Heart right ventricle (tissue), 16 donors: Measurements from ENCODE around the gene HELT. TPM values are rescaled to one million over a fixed set of nuclear protein-coding genes. Genes with fewer than 3 reads are reported as not detected.
A peak's percentile ranks its signal among the peaks of the same experiment; 100 is the strongest.
"Not testable (repeated sequence)": the region's sequence is repeated elsewhere in the genome, so short reads cannot be mapped to it uniquely, and the experiment has no call there.

Experiments
- ATAC-seq, 8 donors: fragments of 200-7000 bp; cut with Tn5 transposase; one replicate each; pipeline ENCODE4 v1.9.1; 2020; ENCODE audit warnings: mild to moderate bottlenecking in 8 of 8, moderate library complexity in 8 of 8, moderate number of reproducible peaks in 1 of 8
- DNase-seq, 2 donors: peaks; one replicate each; pipeline ENCODE4 v3.0.0-alpha.2; 2020
- H3K27ac ChIP-seq, 10 donors: fragments of 200-600 bp; sonication (generic) in 2 of 10; one replicate each; pipeline versions ENCODE4 v1.5.0 to v1.8.0; 2020 to 2022; ENCODE audit warnings: mild to moderate bottlenecking in 3 of 10
- H3K27me3 ChIP-seq, 7 donors: fragments of 200-600 bp; one replicate each; pipeline ENCODE4 v1.8.0; 2021 to 2022; ENCODE audit warnings: mild to moderate bottlenecking in 2 of 7
- H3K36me3 ChIP-seq, 9 donors: fragments of 200-600 bp; sonication (generic) in 1 of 9; one replicate each; pipeline versions ENCODE4 v1.5.0 to v1.8.0; 2020 to 2022; ENCODE audit warnings: mild to moderate bottlenecking in 2 of 9
- H3K4me1 ChIP-seq, 9 donors: fragments of 200-600 bp; sonication (generic) in 1 of 9; one replicate each; pipeline versions ENCODE4 v1.5.0 to v1.8.0; 2020 to 2022; ENCODE audit warnings: mild to moderate bottlenecking in 4 of 9
- H3K4me3 ChIP-seq, 10 donors: fragments of 200-600 bp; sonication (generic) in 2 of 10; one replicate each; pipeline versions ENCODE4 v1.5.0 to v1.8.0; 2020 to 2022; ENCODE audit warnings: mild to moderate bottlenecking in 7 of 10, moderate library complexity in 2 of 10
- H3K9me3 ChIP-seq, 11 donors: fragments of 200-600 bp in 10 of 11; sonication (generic) in 2 of 11; one replicate each; pipeline versions ENCODE4 v1.5.0 to v1.8.0; 2013 to 2022; ENCODE audit warnings: mild to moderate bottlenecking in 2 of 11, control low read depth in 1 of 11, moderate library complexity in 1 of 11
- WGBS, 2 donors: extraction: QIAGEN DNeasy Blood & Tissue Kit; methylation state at CpG; one replicate each; pipeline ENCODE4 v1.1.7; 2013; ENCODE audit warnings: inconsistent platforms in 1 of 2; 5-methylcytosine and 5-hydroxymethylcytosine counted together
- intact Hi-C, 10 donors: fragments of 100-400 bp; cut with DNase I; formaldehyde crosslinking; loops; one replicate each; pipeline versions ENCODE4 v1.11.1 to v1.14.2; 2022
- polyA plus RNA-seq, 2 donors: library from polyadenylated mRNA; stranded (reverse); fragments of 200-250 nt; gene quantifications; one replicate each; pipeline ENCODE4 v1.2.3, GENCODE V29; 2013
- total RNA-seq, 10 donors: library from RNA; stranded (reverse); fragmentation: NEBNext Ultra II Directional in 3 of 10; extraction: Animal tissue kit (Norgen Biotek cat#: 25700) in 3 of 10; gene quantifications; one replicate each; pipeline versions ENCODE4 v1.2.1 to v1.2.4, GENCODE V29; 2021 to 2023
- TF ChIP-seq, protein P1 (sequence below), 9 donors: fragments of 200-600 bp; sonication (generic) in 2 of 9; IDR thresholded peaks; one replicate each; pipeline versions ENCODE4 v1.5.0 to v1.8.0; 2021 to 2022; ENCODE audit warnings: antibody characterized with exemption in 9 of 9, mild to moderate bottlenecking in 5 of 9, moderate library complexity in 1 of 9
- donor health status: Arrhythmogenic right ventricular cardiomyopathy.
- donor health status: ischemic (EF 13 %, LVEDD 7.1; RV severe dilation, severe dysfunction).
- donor health status: healthy with polysubstance abuse.
- donor health status: DM: no; HTN: yes; CAD: no.
- donor health status: DM: no; HTN: no; CAD: no.
- donor health status: ischemic (EF 25% LVEDD 6.9; RV normal size, moderate dysfunction).
- donor health status: ischemic (EF 25% LVEDD 5.7; RV mildly dilated, moderate dysfunction).
- donor health status: healthy.
- donor health status: DM: yes; HTN: yes; CAD: no.
- donor health status: Ischemic cardiomyopathy.
- donor health status: ischemic (EF 35%, LVEDD 5.7; RV mildly dilated, moderate dysfunction).
- donor health status: nonischemic (EF 11% LVEDD 7.7; RV severe dilation, severe dysfunction).
- donor health status: DM: yes; HTN: yes; CAD: no.
- donor health status: PGD.
- donor health status: ischemic (EF 29% LVEDD 5.4; RV normal size, mild dysfunction).
- donor health status: nonischemic (EF 23%, LVEDD 6.1; RV moderate dilation, normal function).

HELT gene
- total and polyA plus RNA-seq, 12 donors = not detected

DNA sequence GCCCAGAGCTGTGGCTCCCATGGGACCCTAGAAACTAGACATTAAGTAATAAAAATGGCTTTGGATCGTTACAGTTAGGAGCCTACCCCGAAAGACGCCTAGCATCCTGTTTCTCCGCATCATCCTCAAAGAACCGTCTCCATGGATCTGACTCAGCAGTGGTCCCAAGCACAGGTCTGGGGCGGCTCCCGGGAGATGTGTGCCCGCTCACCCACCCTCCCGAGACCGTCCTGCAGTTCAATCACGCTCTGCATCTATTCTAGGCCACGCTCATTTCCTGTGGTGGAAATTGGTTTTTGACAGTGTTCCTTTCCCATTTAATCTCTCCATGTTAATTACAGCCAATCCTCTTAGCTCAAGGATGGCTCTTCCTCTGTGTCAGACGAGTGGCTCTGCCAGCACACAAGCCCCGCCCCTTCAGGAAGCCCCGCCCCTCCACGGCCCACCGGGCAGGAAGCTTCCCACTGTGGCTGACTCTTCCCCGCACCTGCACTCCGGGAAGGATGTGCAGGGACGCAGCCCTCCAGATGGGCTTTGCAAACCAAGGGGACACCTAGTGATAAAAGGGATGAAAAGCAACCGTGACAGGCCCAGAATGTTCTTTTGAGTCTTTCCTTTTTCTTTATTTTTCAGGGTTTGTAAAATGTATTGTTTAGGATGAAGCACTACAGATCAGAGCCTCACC, 34.5 kb upstream of the HELT start:
- Histone ChIP-seq H3K4me1 (peaks cover 3 to 21% (median 17%) of the 10 kb centered on the region in 9 donors), H3K4me3 (peak overlapping the region in 2 of 10 donors; percentile 9 to 14), H3K9me3 (no peaks in the 10 kb centered on the region), H3K36me3 (no peaks in the 10 kb centered on the region), H3K27ac (no peak overlapping the region), H3K27me3 (no peaks in the 10 kb centered on the region)
- TF ChIP-seq, protein P1, sequence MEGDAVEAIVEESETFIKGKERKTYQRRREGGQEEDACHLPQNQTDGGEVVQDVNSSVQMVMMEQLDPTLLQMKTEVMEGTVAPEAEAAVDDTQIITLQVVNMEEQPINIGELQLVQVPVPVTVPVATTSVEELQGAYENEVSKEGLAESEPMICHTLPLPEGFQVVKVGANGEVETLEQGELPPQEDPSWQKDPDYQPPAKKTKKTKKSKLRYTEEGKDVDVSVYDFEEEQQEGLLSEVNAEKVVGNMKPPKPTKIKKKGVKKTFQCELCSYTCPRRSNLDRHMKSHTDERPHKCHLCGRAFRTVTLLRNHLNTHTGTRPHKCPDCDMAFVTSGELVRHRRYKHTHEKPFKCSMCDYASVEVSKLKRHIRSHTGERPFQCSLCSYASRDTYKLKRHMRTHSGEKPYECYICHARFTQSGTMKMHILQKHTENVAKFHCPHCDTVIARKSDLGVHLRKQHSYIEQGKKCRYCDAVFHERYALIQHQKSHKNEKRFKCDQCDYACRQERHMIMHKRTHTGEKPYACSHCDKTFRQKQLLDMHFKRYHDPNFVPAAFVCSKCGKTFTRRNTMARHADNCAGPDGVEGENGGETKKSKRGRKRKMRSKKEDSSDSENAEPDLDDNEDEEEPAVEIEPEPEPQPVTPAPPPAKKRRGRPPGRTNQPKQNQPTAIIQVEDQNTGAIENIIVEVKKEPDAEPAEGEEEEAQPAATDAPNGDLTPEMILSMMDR (IDR thresholded peaks at IDR 0.05) = peak in 8 of 9 donors; percentile 12 to 68 (median 52)
- DNase-seq = peak; percentile 48 to 69
- intact Hi-C loops = loop anchor here in 8 of 10 donors (2.0 to 5.0 kb wide), 4 partner anchors 232 to 239 kb away; no protein-coding TSS in a partner anchor
- ATAC-seq = peak; percentile 58 to 78 (median 72)
- WGBS, 2 donors = 29 to 35% methylated on average over 21 of the region's 21 CpGs

DNA sequence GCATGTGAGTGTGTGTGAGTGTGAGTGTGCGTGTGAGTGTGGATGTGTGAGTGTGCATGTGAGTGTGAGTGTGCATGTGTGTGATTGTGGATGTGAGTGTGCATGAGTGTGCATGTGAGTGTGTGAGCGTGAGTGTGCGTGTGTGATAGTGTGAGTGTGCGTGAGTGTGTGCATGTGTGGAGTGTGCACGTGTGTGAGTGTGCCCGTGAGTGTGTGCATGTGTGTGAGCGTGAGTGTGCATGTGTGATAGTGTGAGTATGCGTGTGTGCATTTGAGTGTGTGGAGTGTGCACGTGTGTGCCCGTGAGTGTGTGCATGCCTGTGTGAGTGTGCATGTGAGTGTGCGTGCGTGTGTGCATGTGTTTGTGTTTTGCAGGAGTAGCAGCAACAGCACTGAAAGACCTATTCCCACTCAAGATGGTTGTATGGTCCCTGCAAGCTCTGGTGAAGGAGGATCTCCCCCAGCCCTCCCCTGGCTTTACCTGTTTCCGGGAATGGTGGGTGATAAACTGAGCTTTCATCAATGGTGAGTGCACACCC, 30.7 kb upstream of the HELT start:
- intact Hi-C loops = no loop called here
- peaks cover 3 to 11% (median 7%) of the 10 kb centered on the region in 9 donors for H3K4me1 ChIP-seq
- DNase-seq (no peak), ATAC-seq (no peak)
- H3K4me3 ChIP-seq = no peak overlapping the region
- H3K36me3 ChIP-seq = no peaks in the 10 kb centered on the region
- TF ChIP-seq, protein P1 (IDR thresholded peaks at IDR 0.05) = no peak
- no peaks in the 10 kb centered on the region for H3K9me3 ChIP-seq
- H3K27me3 ChIP-seq = peaks cover 0 to 8% (median 4%) of the 10 kb centered on the region in 7 donors
- 90 to 94% methylated on average over 13 of the region's 13 CpGs for WGBS, 2 donors
- H3K27ac ChIP-seq = no peak overlapping the region

DNA sequence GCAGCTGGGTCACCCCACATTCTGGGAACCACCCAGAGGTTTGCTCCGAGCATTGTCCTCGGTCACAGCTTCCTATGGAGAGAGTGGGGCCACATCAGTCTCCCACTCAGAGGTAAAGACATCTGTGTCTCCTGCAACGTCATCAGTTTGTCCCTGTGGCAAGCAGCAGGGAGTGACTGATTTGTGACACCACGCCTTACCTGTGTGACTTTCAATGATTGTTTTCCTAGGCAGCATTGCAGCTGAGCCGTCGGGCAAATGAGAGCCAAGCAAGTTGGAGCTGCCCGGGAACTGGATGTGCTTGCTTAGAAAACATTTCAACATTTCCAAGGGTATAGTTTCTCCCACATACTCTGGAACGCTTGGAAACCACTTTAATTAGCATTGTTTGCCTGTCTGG, 29.7 kb upstream of the HELT start:
- H3K36me3 ChIP-seq = no peaks in the 10 kb centered on the region
- no peaks in the 10 kb centered on the region for H3K9me3 ChIP-seq
- H3K4me1 ChIP-seq = peaks cover 0 to 5% (median 4%) of the 10 kb centered on the region in 9 donors
- H3K27ac ChIP-seq = no peak overlapping the region
- no peak overlapping the region for H3K4me3 ChIP-seq
- TF ChIP-seq, protein P1 (IDR thresholded peaks at IDR 0.05) = no peak
- DNase-seq (no peak), ATAC-seq (no peak)
- intact Hi-C loops = no loop called here
- 81 to 89% methylated on average over 8 of the region's 8 CpGs for WGBS, 2 donors
- H3K27me3 ChIP-seq = peaks cover 0 to 10% (median 5%) of the 10 kb centered on the region in 7 donors

DNA sequence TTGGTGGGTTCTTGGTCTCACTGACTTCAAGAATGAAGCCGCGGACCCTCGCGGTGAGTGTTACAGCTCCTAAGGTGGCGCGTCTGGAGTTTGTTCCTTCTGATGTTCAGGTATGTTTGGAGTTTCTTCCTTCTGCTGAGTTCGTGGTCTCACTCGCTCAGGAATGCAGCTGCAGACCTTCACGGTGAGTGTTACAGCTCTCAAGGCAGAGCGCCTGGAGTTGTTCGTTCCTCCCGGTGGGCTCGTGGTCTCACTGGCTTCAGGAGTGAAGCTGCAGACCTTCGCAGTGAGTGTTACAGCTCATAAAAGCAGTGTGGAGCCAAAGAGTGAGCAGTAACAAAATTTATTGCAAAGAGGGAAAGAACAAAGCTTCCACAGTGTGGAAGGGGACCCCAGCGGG, 29.0 kb upstream of the HELT start:
- H3K9me3 ChIP-seq, DNase-seq, H3K4me3 ChIP-seq, intact Hi-C loops, H3K27ac ChIP-seq, H3K4me1 ChIP-seq, H3K36me3 ChIP-seq, ATAC-seq: not testable (repeated sequence)
- 72 to 75% methylated on average over 15 of the region's 15 CpGs for WGBS, 2 donors
- peaks cover 0 to 17% (median 7%) of the 10 kb centered on the region in 7 donors for H3K27me3 ChIP-seq

DNA sequence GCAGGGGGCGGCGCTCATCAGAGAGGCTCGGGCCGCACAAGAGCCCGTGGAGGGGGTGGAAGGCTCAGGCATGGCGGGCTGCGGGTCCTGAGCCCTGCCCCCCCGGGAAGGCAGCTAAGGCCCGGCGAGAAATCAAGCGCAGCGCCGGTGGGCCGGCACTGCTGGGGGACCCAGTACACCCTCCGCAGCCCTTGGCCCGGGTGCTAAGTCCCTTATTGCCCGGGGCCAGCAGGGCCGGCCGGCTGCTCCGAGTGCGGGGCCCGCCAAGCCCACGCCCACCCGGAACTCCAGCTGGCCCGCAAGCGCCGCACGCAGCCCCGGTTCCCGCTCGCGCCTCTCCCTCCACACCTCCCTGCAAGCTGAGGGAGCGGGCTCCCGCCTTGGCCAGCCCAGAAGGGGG, 28.2 kb upstream of the HELT start:
- H3K9me3 ChIP-seq, DNase-seq, intact Hi-C loops, H3K4me1 ChIP-seq, ATAC-seq, H3K36me3 ChIP-seq, H3K4me3 ChIP-seq, H3K27ac ChIP-seq: not testable (repeated sequence)
- peaks cover 0 to 17% (median 7%) of the 10 kb centered on the region in 7 donors for H3K27me3 ChIP-seq
- 95 to 98% methylated on average over 12 to 27 of the region's 34 CpGs for WGBS, 2 donors
